ENCODE measurements around the gene FCER2. TPM values are rescaled to one million over a fixed set of nuclear protein-coding genes. Genes with fewer than 3 reads are reported as not detected.

The FCER2 gene
- total and polyA plus RNA-seq, 2 of the 13 experiments (the other 11 are each of a cell fraction or from before 2014, with no cell fraction given), result not detected

GRCh38 chr19:7694499-7694898 is 7.4 kb downstream of the FCER2 start (continued):
- TF ChIP-seq ZNF441 (CRISPR knock-in tag; IDR thresholded peaks at IDR 0.05; ENCODE audit: borderline replicate concordance) (no peak), ZMAT5 (CRISPR knock-in tag; IDR thresholded peaks at IDR 0.05; ENCODE audit: borderline replicate concordance, low read depth) (no peak), PAWR (CRISPR knock-in tag; IDR thresholded peaks at IDR 0.05; ENCODE audit: borderline replicate concordance) (no peak), ZBTB3 (CRISPR knock-in tag; IDR thresholded peaks at IDR 0.05; ENCODE audit: borderline replicate concordance, low read depth) (no peak)

GRCh38 chr19:7692417-7693088 is 9.4 kb downstream of the FCER2 start:
- no peak overlapping the region for H3K9ac ChIP-seq (ENCODE audit: insufficient read depth, low read depth, low read length)
- no peaks in the 10 kb centered on the region for H3K9me3 ChIP-seq (ENCODE audit: low read length)
- no peaks in the 10 kb centered on the region for H3K79me2 ChIP-seq (ENCODE audit: insufficient read depth, low read length)
- no peak for FAIRE-seq
- no peak for DNase-seq (ENCODE audit: low spot score)
- H3K4me1 ChIP-seq (ENCODE audit: insufficient read depth, low read length), result no peaks in the 10 kb centered on the region
- CTCF ChIA-PET (ENCODE audit: low intra/inter-chr PET ratio, low total read pairs), result no interaction called here
- peaks cover 1 to 15% of the 10 kb centered on the region in 2 experiments for H3K27me3 ChIP-seq (ENCODE audit: control insufficient read depth in 1 of 2, insufficient read depth in 2 of 2, low read length in 2 of 2)
- H3K36me3 ChIP-seq (replicated peaks in 1 of 2; ENCODE audit: control insufficient read depth in 1 of 2, insufficient read depth in 2 of 2, low read length in 2 of 2), result no peaks in the 10 kb centered on the region
- no peak overlapping the region for H3K4me2 ChIP-seq (ENCODE audit: low read depth, low read length)
- H4K20me1 ChIP-seq (ENCODE audit: insufficient read depth, low read length), result no peaks in the 10 kb centered on the region
- in situ Hi-C loops (cut with HindIII; ENCODE audit: extremely low pct_ligation_motif_present, low pct_unique_long_range_greater_than_20kb) (no loop called here), intact Hi-C loops (cut with micrococcal nuclease; ENCODE audit: unreplicated experiment) (no loop called here)
- POLR2A ChIA-PET, result no interaction called here
- no peak overlapping the region for H3K4me3 ChIP-seq (replicated peaks in 1 of 3; ENCODE audit: insufficient read depth in 1 of 3, low read depth in 2 of 3, low read length in 3 of 3)
- ATAC-seq, result no peak
- peak; percentile 12; the same call in 1 of the 2 replicates for TF ChIP-seq CREB1 (IDR thresholded peaks at IDR 0.05)
- TF ChIP-seq CREB1 (CRISPR knock-in tag; IDR thresholded peaks at IDR 0.05), result no peak
- TF ChIP-seq FIP1L1 (IDR thresholded peaks at IDR 0.05; ENCODE audit: borderline replicate concordance, insufficient read depth, low read depth, low read length), result no peak
- no peak for TF ChIP-seq REST (IDR thresholded peaks at IDR 0.05; ENCODE audit: borderline replicate concordance in 1 of 2, low read depth in 1 of 2, low read length in 2 of 2)
- WGBS (ENCODE audit: low lambda C conversion rate), result 53% methylated on average over 13 of the region's 13 CpGs
- H3K27ac ChIP-seq (ENCODE audit: extremely low read length, insufficient read depth, low read length), result no peak overlapping the region
- H2AFZ ChIP-seq (ENCODE audit: low read length), result no peak overlapping the region
- no TSS peak for BruUV-seq (replicated peaks)
